ENCODE data around the gene DTNB.
"Not testable (repeated sequence)": the region's sequence is repeated elsewhere in the genome, so short reads cannot be mapped to it uniquely, and the experiment has no call there.

Gene DTNB

DNA sequence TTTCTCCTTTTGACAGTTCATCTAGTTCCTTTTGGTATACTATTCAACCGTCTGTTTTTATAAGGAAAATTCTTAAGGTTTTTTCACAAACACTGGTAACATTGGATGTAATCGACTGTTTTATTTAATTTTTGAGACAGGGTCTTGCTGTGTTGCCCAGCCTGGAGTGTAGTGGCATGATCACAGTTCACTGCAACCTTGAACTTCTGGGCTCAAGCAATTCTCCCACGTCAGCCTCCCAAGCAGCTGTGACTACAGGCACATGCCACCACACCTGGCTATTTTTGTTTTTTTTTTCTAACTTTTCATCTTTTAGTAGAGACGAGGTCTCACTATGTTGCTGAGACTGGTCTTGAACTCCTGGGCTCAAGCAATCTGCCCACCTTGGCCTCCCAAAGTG, 227.3 kb downstream of the DTNB start:
- no peak for DNase-seq

DNA sequence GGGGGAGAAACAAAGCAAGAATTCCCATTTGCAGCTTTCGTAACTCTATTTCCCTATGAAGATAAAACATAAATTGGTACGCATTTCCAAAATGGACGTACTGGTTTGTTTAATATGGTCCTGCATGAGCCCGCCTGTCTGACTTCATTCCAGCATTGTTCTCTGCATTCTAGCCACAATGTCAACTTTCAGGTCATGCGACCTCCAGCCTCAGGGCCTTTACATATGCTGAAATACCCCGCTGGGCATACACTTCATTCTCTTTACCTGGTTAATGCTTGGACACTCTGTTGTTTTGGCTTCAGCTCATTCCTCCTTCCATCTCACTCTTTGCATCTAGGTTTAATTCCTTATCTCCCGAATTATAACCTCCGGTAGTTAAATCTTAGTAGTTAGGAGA, 227.9 kb downstream of the DTNB start:
- no peak for DNase-seq

DNA sequence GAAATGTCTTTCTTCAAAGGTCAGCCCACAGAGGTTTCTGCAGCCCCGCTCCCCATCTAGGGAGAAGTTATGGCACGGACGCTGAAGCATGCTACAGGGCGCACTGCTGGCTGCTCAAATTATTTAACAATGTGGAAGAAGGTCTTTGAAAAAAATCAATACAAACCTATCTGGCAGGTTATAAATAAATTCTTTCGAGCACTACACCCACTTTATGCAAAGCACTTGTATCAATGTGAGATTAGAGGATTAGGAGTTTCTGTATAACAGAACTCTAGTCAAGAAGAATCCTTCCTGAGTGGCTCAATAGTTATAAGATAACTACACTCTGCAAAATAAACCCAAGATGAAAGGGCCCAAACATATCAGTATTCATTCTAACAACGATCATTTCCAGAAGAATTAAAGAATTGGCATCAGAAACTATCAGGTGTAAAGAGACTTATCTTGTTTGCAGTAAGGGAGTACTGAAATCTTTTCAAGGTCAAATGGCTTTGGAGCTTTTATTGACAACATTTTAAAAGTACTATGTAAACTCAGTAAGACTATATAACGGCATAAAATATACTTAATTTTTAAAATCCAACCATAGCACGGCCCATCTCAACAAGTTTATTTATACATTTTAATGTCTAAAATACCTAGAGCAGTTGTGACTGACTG, 228.6 kb downstream of the DTNB start:
- DNase-seq, result no peak

DNA sequence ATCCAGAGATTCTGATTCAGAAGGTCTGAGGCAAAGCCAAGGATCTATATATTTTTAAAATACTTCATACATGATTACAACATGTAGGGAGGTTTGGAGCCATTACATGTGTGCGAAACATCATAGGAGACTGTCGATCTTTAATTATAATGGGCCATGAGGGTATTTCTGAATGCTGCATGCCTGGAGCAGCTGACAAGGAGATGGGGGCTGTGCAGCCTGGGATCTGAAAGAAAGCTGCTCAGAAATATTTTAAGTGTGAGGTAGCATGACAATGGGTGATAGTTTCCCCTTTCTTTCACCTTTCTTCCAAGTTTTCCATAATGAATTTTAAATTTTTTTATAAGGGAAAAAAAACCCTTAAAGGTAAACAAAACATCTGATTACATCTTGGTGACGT, 229.6 kb downstream of the DTNB start:
- DNase-seq, result no peak

DNA sequence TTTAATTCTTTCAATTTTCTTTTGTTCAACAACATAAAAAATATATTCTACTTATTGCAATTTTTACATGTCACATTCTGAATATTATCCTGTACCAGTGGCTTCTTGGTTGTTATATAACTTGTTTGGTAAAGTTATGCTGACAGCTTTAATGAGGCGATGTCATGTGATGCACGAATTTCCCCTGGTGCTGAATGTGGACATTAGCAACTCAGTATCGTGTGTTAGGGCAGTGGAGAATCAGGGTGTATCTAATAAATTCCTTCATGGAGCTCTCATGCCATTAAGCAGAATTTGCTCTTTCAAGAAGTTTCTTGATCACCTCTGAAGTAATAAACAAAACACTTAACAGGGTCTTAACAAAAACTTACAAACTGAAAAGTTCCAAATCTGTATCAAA, 232.0 kb downstream of the DTNB start:
- DNase-seq, result no peak

DNA sequence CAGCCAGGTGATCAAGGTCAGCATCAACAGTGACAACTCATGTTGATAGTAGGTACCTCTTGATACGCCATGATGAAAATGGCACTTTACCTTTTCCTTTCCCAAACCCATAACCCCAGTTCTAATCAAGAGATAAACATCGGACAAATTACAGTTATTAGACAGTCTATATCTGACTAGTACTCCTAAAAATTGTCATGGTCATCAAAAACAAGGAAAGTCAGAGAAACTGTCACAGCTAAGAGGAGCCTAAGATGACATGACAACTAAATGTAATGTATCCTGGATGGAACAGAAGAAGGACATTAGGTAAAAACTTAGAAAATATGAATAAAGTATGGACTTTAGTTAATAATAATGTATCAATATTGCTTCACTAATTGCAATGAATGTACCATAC, 234.6 kb downstream of the DTNB start:
- DNase-seq, result no peak

GRCh38 chr2:25437881-25438662, 235.3 kb downstream of the DTNB start:
- DNase-seq, result no peak

- no peak for DNase-seq
These were observed 238.0 kb downstream of the DTNB start for GRCh38 chr2:25435421-25435820.

DNA sequence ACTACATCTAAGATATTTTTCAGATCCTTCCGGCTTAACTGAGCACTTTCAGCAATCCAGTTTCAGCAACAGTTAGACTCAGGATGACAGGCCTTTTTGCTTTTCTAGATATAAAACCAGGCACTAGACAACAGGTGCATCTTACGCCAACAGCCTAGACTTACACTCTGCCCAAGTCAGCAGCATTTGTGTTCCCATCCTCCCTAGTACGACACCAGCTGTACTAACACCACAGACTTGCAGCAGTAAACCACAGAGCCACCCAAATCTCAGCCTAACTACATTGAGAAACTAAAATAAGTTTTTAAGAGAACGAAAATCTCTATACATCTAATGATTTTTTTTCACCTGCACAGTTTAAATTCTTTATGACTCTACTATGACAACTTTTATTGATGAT, 241.8 kb downstream of the DTNB start:
- no peak for DNase-seq

- DNase-seq, result no peak
These were observed 242.8 kb downstream of the DTNB start for GRCh38 chr2:25430556-25430955.

DNA sequence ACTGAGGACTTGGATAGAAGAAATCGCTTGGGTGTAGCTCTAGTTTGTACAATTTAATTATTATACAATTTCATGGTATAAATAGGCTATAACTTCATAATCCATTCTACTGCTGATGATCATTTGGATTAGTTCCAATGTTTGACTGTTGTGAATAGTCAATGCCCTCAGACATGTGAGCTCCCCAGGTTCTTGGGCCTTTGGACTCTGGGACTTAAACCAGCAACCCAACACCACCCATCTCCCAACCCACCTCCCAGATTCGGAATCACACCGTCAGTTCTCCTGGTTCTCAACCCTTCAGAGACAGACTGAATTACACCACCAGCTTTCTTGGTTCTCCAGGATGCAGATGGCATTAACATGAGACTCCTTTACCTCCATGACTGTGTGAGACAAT, 247.1 kb downstream of the DTNB start:
- no peak for DNase-seq

GRCh38 chr2:25424426-25425028, 248.8 kb downstream of the DTNB start:
- DNase-seq, result no peak

DNA sequence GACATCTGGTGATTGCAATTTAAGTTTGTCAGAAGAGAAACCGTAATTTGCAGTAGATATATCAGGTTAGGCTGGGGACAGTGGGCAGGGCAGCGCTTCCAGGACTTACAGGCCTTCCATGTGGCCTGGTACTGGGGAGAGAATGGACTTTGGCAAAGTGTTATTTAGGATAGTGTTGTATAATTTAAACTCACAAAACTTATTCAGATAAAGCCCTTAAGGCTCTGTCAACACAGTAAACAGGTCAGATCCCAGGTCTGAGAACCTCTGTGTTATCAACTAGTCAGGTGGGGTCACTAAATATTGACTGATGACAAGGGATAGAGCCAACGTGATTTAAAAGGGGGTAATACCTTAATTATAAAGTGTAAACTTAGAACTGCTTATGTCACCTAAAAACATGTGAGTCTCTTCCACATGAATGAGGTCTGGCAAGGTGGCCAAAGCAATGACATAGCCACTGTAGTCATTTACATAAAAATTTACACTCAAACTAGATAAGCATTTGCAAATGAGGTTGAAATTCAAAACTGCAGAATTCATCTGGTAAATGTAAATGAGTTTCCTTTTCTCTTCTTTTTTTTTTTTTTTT, 251.5 kb downstream of the DTNB start:
- DNase-seq, result no peak

DNA sequence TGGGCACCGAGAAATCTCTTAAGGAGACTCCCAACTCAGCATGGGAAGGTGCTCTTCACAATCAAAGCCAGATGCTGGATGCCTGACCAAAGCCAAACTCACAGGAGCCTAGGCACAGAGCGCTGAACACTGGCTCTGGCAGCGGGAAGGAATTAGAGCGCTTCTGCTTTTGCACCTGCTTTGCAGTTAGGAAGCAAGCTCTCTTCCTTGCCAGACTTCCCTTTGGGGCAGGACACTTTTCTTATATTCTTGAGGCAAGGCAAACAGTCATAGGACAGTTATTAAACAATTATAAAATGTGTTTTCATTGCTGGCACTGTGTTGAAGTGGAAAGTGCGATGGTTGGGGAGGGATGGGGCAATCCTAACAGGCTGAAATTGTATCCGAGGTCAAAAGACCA, 252.1 kb downstream of the DTNB start:
- no peak for DNase-seq

- DNase-seq, result no peak
These were observed 252.5 kb downstream of the DTNB start for GRCh38 chr2:25420820-25421237.

GRCh38 chr2:25419678-25420242, 253.6 kb downstream of the DTNB start:
- DNase-seq, result no peak

DNA sequence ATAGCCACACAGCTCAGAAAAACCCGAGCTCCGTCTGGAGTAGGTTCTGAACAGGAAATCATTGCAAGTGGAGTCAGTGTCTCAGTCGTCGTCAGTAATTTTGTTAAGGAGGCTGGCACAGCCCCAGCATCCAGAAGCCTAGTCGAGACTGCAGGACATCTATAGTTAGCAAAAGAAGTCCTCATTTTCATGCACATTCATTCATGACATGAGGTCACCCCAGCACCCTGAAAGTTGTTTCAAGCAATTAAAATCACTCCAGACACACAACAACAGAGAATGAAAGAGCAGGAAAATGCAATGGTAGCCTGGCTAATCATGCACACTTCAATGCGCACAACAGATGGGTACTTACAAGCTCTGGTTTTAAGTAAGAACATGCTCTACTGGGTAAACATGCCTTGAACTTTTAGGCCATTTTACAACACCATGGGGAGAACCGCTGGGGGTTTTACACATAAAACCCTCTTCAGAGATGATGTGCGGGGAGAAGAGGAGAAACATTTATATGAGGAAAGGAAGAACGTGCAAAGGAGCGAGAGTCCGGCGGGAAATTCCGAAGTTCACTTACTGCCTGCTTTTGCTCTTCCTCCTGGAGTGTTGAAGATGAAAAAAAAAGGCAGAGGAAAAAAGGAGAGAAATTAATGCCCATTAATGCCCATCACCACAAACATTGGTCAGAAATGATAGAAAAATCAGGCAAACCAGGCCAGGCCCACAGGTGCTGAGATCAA, 254.3 kb downstream of the DTNB start:
- no peak for DNase-seq

- no peak for DNase-seq
These were observed 255.5 kb downstream of the DTNB start for GRCh38 chr2:25417715-25418369.

GRCh38 chr2:25416674-25417073, 256.7 kb downstream of the DTNB start:
- no peak for DNase-seq

GRCh38 chr2:25414781-25415180, 258.6 kb downstream of the DTNB start:
- DNase-seq, result no peak

- not testable (repeated sequence) for DNase-seq
These were observed 260.0 kb downstream of the DTNB start for GRCh38 chr2:25413409-25413808.

GRCh38 chr2:25411753-25412152, 261.6 kb downstream of the DTNB start:
- no peak for DNase-seq
